Hepatocyte (in vitro differentiated cells): ENCODE data around the gene TTK. TPM values are rescaled to one million over a fixed set of nuclear protein-coding genes. Genes with fewer than 3 reads are reported as not detected.
"Not testable (repeated sequence)": the region's sequence is repeated elsewhere in the genome, so short reads cannot be mapped to it uniquely, and the experiment has no call there.

Source experiments
- DNase-seq: peaks from one replicate; pipeline ENCODE4 v3.0.0-alpha.2; 2016; ENCODE audit warnings: low spot score
- H2AFZ ChIP-seq: fragments of 200-600 bp; sonication (generic); 2 replicates; pipeline ENCODE4 v1.6.0; 2016; ENCODE audit warnings: antibody characterized with exemption, mild to moderate bottlenecking
- H3K27ac ChIP-seq: fragments of 200-600 bp; sonication (generic); 2 replicates; pipeline ENCODE4 v1.5.1; 2016; ENCODE audit warnings: mild to moderate bottlenecking
- H3K27me3 ChIP-seq: fragments of 200-600 bp; sonication (generic); 2 replicates; pipeline ENCODE4 v1.6.1; 2016
- H3K36me3 ChIP-seq: fragments of 200-600 bp; sonication (generic); replicated peaks from 2 replicates; pipeline ENCODE4 v1.5.1; 2016; ENCODE audit warnings: low read depth; ENCODE audit not compliant: insufficient read depth
- H3K4me1 ChIP-seq: fragments of 200-600 bp; sonication (generic); 2 replicates; pipeline ENCODE4 v1.5.1; 2016; ENCODE audit warnings: mild to moderate bottlenecking, moderate library complexity; ENCODE audit not compliant: insufficient read depth
- H3K4me2 ChIP-seq: fragments of 200-600 bp; sonication (generic); 2 replicates; pipeline ENCODE4 v1.6.0; 2016
- H3K4me3 ChIP-seq: fragments of 200-600 bp; sonication (generic); 2 replicates; pipeline ENCODE4 v1.5.1; 2016; ENCODE audit warnings: mild to moderate bottlenecking
- H3K79me2 ChIP-seq: fragments of 200-600 bp; sonication (generic); 2 replicates; pipeline ENCODE4 v1.6.0; 2017; ENCODE audit warnings: mild to moderate bottlenecking
- H3K9me2 ChIP-seq: fragments of 200-600 bp; sonication (generic); replicated peaks from 2 replicates; pipeline ENCODE4 v1.6.0; 2017; ENCODE audit warnings: mild to moderate bottlenecking; ENCODE audit not compliant: insufficient read depth
- H3K9me3 ChIP-seq: fragments of 200-600 bp; sonication (generic); 2 replicates; pipeline ENCODE4 v1.5.1; 2016; ENCODE audit warnings: low read depth, mild to moderate bottlenecking
- H4K20me1 ChIP-seq: fragments of 200-600 bp; sonication (generic); 2 replicates; pipeline ENCODE4 v1.6.0; 2016; ENCODE audit warnings: mild to moderate bottlenecking; ENCODE audit not compliant: insufficient read depth, poor library complexity, severe bottlenecking
- EZH2 ChIP-seq: fragments of 200-600 bp; sonication (generic); IDR thresholded peaks from 2 replicates; pipeline ENCODE4 v1.6.1; 2016; ENCODE audit warnings: antibody characterized with exemption, mild to moderate bottlenecking, borderline replicate concordance
- EZH2phosphoT487 ChIP-seq: fragments of 200-600 bp; sonication (generic); IDR thresholded peaks from one replicate; pipeline ENCODE4 v1.6.1; 2018; ENCODE audit warnings: antibody characterized with exemption, mild to moderate bottlenecking, low read depth, moderate library complexity; ENCODE audit not compliant: unreplicated experiment, severe bottlenecking
- WGBS: methylation state at CpG from one replicate; pipeline ENCODE4 v1.1.6; 2016; ENCODE audit warnings: low lambda C conversion rate; ENCODE audit errors: missing lambda C conversion rate; 5-methylcytosine and 5-hydroxymethylcytosine counted together
- polyA plus RNA-seq: library from polyadenylated mRNA; unstranded; fragments of >200 nt; fragmentation: Nextera tagmentation; extraction: Ambion mirVana; gene quantifications from 2 replicates; pipeline ENCODE4 v1.2.1, GENCODE V29; 2016
- total RNA-seq: library from RNA; depleted of rRNA; stranded (reverse); fragments of >200 nt; gene quantifications from 2 replicates; pipeline ENCODE4 v1.2.3, GENCODE V29; 2014
- TF ChIP-seq, protein P1 (sequence below): fragments of 200-600 bp; sonication (generic); IDR thresholded peaks from 2 replicates; pipeline ENCODE4 v1.5.1; 2016; ENCODE audit warnings: antibody characterized with exemption, mild to moderate bottlenecking; ENCODE audit not compliant: poor library complexity

The TTK gene
- total and polyA plus RNA-seq, 2 experiments from 2014 or later = 4.0 to 10.7 TPM

DNA sequence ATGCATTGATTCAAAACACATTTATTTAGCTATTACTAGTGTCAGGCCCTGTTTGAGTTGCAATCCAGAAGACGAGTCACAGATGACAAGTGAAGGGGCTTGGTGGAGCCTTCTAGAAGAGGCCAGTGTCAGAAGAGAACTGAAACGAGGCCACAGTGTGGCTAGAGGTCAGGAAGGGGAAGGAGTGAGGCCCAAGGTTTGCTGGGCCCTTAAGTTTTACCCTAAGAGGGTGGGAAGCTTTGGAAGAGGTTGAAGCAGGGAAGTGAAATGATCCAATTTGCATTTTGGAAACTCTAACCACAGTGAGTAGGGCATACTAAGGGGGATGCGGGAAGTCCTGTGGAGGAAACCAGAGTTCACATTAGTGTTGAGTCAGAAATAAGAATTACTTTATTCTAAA lies 25.0 kb downstream of the TTK start:
- no peaks in the 10 kb centered on the region for H3K36me3 ChIP-seq
- no peak overlapping the region for H3K27ac ChIP-seq
- WGBS = 82% methylated on average over 3 of the region's 3 CpGs
- no peak for DNase-seq
- no peak overlapping the region for H3K4me3 ChIP-seq
- no peaks in the 10 kb centered on the region for H3K9me3 ChIP-seq
- no peak overlapping the region for H2AFZ ChIP-seq
- H3K4me1 ChIP-seq = no peaks in the 10 kb centered on the region
- H3K4me2 ChIP-seq = no peak overlapping the region
- H3K27me3 ChIP-seq = no peaks in the 10 kb centered on the region
- H3K79me2 ChIP-seq = no peaks in the 10 kb centered on the region
- H3K9me2 ChIP-seq = no peaks in the 10 kb centered on the region
- no peaks in the 10 kb centered on the region for H4K20me1 ChIP-seq
- no peak for TF ChIP-seq EZH2
- TF ChIP-seq, protein P1, sequence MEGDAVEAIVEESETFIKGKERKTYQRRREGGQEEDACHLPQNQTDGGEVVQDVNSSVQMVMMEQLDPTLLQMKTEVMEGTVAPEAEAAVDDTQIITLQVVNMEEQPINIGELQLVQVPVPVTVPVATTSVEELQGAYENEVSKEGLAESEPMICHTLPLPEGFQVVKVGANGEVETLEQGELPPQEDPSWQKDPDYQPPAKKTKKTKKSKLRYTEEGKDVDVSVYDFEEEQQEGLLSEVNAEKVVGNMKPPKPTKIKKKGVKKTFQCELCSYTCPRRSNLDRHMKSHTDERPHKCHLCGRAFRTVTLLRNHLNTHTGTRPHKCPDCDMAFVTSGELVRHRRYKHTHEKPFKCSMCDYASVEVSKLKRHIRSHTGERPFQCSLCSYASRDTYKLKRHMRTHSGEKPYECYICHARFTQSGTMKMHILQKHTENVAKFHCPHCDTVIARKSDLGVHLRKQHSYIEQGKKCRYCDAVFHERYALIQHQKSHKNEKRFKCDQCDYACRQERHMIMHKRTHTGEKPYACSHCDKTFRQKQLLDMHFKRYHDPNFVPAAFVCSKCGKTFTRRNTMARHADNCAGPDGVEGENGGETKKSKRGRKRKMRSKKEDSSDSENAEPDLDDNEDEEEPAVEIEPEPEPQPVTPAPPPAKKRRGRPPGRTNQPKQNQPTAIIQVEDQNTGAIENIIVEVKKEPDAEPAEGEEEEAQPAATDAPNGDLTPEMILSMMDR = no peak

DNA sequence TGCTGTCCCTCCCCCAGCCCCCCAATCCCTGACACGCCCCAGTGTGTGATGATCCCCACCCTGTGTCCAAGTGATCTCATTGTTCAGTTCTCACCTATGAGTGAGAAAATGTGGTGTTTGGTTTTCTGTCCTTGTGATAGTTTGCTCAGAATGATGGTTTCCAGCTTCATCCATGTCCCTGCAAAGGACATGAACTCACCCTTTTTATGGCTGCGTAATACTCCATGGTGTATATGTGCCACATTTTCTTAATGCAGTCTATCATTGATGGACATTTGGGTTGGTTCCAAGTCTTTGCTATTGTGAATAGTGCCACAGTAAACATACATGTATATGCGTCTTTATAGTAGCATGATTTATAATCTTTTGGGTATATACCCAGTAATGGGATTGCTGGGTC lies 43.8 kb downstream of the TTK start:
- H3K9me3 ChIP-seq, H3K27me3 ChIP-seq, H3K4me1 ChIP-seq, H4K20me1 ChIP-seq, H3K4me3 ChIP-seq, DNase-seq, H3K4me2 ChIP-seq, H3K79me2 ChIP-seq, H3K27ac ChIP-seq, H3K9me2 ChIP-seq, H2AFZ ChIP-seq, H3K36me3 ChIP-seq: not testable (repeated sequence)
- WGBS = 97% methylated on average over 3 of the region's 3 CpGs

DNA sequence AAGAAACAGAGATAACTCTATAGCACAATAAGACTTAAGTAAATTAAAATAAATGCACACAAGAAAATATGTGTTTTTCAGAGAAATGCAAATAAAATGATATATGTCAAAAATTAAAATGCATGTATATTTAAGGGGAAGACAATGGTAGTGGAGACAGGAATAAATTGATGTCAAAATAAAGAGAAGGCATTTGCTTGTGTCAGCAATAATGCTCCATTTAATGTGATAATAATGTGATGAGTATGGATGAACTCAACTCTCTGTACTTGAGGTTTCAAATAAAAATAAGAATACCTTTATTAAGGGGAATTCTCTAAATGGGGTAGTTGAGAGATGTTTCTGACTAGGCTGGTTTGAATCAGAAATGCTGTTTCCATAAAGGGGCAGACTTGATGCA lies 56.3 kb downstream of the TTK start:
- no peak for TF ChIP-seq EZH2phosphoT487
- no peak for TF ChIP-seq EZH2
- Histone ChIP-seq H3K9me2 (no peaks in the 10 kb centered on the region), H3K27me3 (no peaks in the 10 kb centered on the region)

DNA sequence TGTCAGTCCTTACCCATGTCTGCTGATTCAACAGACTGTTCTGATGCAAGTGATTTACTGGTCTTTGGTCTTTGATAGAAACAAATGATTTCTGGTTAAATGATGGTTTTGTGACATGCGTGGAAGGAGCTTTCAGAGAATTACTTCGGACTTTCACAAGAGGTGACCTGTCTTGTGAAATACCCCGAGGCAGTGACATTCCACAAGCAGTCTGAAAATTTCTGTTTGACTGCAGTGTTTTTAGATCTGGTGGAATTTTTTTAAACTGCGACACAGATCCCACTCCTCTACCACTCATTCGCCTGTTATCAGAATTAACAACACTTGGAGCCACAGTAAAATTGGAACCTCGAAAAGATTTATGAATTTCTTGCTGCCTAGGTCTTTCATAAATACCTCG lies 63.7 kb downstream of the TTK start:
- 59% methylated on average over 7 of the region's 7 CpGs for WGBS
- not testable (repeated sequence) for H3K79me2 ChIP-seq, H2AFZ ChIP-seq

More for the DNA sequence above, 56.3 kb downstream of the TTK start:
- no peaks in the 10 kb centered on the region for H3K4me1 ChIP-seq
- no peaks in the 10 kb centered on the region for H3K9me3 ChIP-seq
- no peak for DNase-seq
- H4K20me1 ChIP-seq = no peaks in the 10 kb centered on the region
- no peak overlapping the region for H3K4me3 ChIP-seq
- no peak overlapping the region for H3K27ac ChIP-seq
- no peak overlapping the region for H2AFZ ChIP-seq
- no peaks in the 10 kb centered on the region for H3K36me3 ChIP-seq
- no peaks in the 10 kb centered on the region for H3K79me2 ChIP-seq
- no peak overlapping the region for H3K4me2 ChIP-seq

DNA sequence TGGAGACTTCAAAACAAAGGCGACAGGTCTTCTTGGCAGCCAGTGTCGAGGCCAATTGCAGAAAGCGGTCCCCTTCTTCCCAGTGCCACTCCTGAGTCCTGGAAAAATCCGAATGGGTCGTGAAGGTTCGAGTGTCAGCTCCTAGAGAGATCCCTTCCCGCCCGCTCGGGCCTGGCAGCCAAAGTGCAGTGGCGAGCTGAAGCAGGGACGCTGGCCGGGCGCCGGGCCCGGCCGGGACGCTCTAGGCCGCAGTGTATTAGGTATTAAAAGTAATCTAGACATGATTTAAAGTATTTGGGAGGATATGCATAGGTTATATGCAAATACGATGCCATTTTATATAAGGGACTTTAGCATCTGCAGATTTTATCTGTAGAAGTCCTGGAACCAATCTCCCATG lies 66.0 kb downstream of the TTK start:
- not testable (repeated sequence) for H3K9me2 ChIP-seq, H4K20me1 ChIP-seq, H3K27ac ChIP-seq, H3K36me3 ChIP-seq, H3K79me2 ChIP-seq, H3K4me2 ChIP-seq, H2AFZ ChIP-seq, H3K9me3 ChIP-seq, H3K4me3 ChIP-seq, H3K4me1 ChIP-seq, DNase-seq, H3K27me3 ChIP-seq
- 93% methylated on average over 19 of the region's 19 CpGs for WGBS

More for the DNA sequence above, 63.7 kb downstream of the TTK start:
- not testable (repeated sequence) for H3K9me3 ChIP-seq, H3K36me3 ChIP-seq, H3K9me2 ChIP-seq, DNase-seq, H4K20me1 ChIP-seq, H3K27me3 ChIP-seq, H3K4me3 ChIP-seq, H3K4me1 ChIP-seq, H3K4me2 ChIP-seq, H3K27ac ChIP-seq

DNA sequence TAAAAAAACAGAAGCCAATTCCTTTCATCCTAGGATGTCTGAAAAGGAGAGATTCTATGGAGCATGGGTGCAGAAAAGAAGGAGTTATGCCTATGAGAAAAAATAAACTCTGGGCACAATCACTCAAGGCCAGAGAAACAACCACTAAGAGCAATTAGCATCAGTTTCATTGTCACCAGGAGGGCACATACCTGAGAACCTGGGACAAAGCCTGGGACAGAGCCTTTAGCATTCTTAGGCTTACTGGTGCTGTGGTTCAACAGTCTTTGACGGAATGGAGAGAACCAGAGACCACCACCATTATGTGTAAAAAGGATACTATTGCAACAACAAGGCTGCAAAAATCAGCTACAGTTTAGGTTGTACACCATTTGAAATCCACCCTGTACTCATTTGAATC lies 72.6 kb downstream of the TTK start:
- Histone ChIP-seq H3K79me2 (no peaks in the 10 kb centered on the region), H3K36me3 (no peaks in the 10 kb centered on the region), H3K9me2 (no peaks in the 10 kb centered on the region), H3K27ac (no peak overlapping the region), H3K4me3 (no peak overlapping the region), H2AFZ (no peak overlapping the region), H3K4me2 (no peak overlapping the region), H3K27me3 (no peaks in the 10 kb centered on the region), H3K4me1 (no peaks in the 10 kb centered on the region), H3K9me3 (no peaks in the 10 kb centered on the region), H4K20me1 (no peaks in the 10 kb centered on the region)
- DNase-seq = no peak
- TF ChIP-seq, protein P1 = no peak
- TF ChIP-seq EZH2 (no peak), EZH2phosphoT487 (no peak)
- 94% methylated on average over 1 of the region's 1 CpG for WGBS
